ENCODE measurements around the gene ZC2HC1C. TPM values are rescaled to one million over a fixed set of nuclear protein-coding genes. Genes with fewer than 3 reads are reported as not detected.

The ZC2HC1C gene
- total RNA-seq, 1 donor from 2014 or later, result 3.2 TPM

DNA sequence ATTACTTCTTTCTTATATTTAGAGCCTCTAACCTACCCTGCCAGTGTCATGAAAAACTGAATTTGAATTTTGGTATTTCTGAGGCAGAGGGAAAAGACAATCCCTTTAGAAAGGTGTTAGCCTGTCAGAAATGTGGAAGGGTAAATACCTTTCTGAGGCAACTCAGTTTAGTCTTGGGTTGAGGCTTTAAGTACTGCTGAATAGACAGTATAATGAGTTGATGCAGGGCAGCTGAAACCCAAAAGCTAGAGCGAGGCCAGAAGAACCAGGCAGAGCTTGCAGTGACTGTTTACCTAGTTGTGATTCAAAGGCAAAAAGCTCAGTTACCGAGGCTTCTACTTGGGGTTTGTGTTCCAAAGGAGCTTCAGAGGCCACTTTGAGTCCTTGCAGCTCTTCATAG is 18.7 kb downstream of the ZC2HC1C start:
- Mint-ChIP-seq H3K9me3 (ENCODE audit: unreplicated experiment) (no peaks in the 10 kb centered on the region), H3K27me3 (ENCODE audit: unreplicated experiment) (no peaks in the 10 kb centered on the region), H3K27ac (ENCODE audit: unreplicated experiment) (no peak overlapping the region), H3K4me1 (ENCODE audit: low read depth, unreplicated experiment) (no peaks in the 10 kb centered on the region), H3K4me3 (ENCODE audit: unreplicated experiment) (no peak overlapping the region), H3K36me3 (ENCODE audit: unreplicated experiment) (no peaks in the 10 kb centered on the region)
- TF ChIP-seq, protein P1, sequence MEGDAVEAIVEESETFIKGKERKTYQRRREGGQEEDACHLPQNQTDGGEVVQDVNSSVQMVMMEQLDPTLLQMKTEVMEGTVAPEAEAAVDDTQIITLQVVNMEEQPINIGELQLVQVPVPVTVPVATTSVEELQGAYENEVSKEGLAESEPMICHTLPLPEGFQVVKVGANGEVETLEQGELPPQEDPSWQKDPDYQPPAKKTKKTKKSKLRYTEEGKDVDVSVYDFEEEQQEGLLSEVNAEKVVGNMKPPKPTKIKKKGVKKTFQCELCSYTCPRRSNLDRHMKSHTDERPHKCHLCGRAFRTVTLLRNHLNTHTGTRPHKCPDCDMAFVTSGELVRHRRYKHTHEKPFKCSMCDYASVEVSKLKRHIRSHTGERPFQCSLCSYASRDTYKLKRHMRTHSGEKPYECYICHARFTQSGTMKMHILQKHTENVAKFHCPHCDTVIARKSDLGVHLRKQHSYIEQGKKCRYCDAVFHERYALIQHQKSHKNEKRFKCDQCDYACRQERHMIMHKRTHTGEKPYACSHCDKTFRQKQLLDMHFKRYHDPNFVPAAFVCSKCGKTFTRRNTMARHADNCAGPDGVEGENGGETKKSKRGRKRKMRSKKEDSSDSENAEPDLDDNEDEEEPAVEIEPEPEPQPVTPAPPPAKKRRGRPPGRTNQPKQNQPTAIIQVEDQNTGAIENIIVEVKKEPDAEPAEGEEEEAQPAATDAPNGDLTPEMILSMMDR (IDR thresholded peaks at IDR 0.05; ENCODE audit: partially characterized antibody, unreplicated experiment), result no peak
- no peak for DNase-seq

DNA sequence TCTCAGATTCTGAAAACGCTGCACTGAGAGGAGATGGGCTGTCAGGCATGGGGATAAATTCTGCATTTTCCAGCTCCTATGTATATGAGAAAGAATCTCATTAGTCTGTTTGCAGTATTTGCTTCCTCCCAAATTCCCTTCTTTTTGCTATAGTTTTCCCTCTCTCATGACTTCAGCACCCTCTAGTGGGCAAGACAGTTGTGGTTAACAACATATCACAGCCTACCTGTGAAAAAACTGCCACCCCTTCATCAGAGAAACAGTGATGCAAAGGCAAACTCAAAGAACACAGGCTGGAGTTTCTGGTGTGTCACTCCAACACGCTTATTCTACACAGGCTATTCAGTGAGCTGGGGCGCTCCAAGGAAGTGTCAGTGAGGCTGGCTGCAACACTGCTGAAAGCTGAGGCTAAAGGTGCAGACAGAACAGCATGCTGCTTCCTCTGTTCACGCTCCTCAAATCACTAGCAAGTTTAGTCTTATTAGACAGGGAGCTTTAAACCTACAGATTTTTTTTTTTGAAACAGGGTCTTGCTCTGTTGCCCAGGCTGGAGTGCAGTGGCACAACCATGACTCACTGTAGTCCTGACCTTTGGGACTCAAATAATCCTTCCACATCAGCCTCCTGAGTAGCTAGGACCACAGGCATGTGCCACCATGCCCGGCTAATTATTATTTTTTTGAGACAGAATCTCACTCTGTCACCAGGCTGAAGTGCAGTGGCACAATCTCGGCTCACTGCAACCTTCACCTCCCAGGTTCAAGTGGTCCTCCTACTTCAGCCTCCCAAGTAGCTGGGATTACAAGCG is 19.3 kb downstream of the ZC2HC1C start:
- H3K4me3 Mint-ChIP-seq (ENCODE audit: unreplicated experiment), result no peak overlapping the region
- H3K9me3 Mint-ChIP-seq (ENCODE audit: unreplicated experiment), result no peaks in the 10 kb centered on the region
- TF ChIP-seq, protein P1 (IDR thresholded peaks at IDR 0.05; ENCODE audit: partially characterized antibody, unreplicated experiment), result peak; percentile 72
- no peaks in the 10 kb centered on the region for H3K4me1 Mint-ChIP-seq (ENCODE audit: low read depth, unreplicated experiment)
- H3K36me3 Mint-ChIP-seq (ENCODE audit: unreplicated experiment), result no peaks in the 10 kb centered on the region
- no peaks in the 10 kb centered on the region for H3K27me3 Mint-ChIP-seq (ENCODE audit: unreplicated experiment)
- no peak overlapping the region for H3K27ac Mint-ChIP-seq (ENCODE audit: unreplicated experiment)
- DNase-seq, result peak; percentile 22

DNA sequence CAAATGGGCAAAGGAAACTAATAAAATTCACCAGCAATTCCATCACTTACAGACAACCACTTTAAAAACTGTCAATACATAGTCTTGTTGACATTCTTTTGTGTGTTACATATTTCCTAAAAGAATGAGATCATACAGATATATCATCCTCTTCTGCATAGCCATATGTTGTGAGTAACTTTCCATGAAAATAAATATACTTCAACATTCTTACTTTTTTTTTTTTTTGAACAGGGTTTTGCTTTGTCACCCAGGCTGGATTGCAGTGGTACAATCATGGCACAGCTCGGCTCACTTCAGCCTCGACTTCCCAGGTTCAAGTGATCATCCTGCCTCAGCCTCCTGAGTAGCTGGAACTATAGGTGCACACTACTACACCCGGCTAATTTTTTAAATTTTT is 20.9 kb downstream of the ZC2HC1C start:
- no peak for DNase-seq
- TF ChIP-seq, protein P1 (IDR thresholded peaks at IDR 0.05; ENCODE audit: partially characterized antibody, unreplicated experiment), result no peak
- no peaks in the 10 kb centered on the region for H3K27me3 Mint-ChIP-seq (ENCODE audit: unreplicated experiment)
- no peaks in the 10 kb centered on the region for H3K36me3 Mint-ChIP-seq (ENCODE audit: unreplicated experiment)
- H3K4me3 Mint-ChIP-seq (ENCODE audit: unreplicated experiment), result no peak overlapping the region
- no peak overlapping the region for H3K27ac Mint-ChIP-seq (ENCODE audit: unreplicated experiment)
- H3K9me3 Mint-ChIP-seq (ENCODE audit: unreplicated experiment), result no peaks in the 10 kb centered on the region
- no peaks in the 10 kb centered on the region for H3K4me1 Mint-ChIP-seq (ENCODE audit: low read depth, unreplicated experiment)

DNA sequence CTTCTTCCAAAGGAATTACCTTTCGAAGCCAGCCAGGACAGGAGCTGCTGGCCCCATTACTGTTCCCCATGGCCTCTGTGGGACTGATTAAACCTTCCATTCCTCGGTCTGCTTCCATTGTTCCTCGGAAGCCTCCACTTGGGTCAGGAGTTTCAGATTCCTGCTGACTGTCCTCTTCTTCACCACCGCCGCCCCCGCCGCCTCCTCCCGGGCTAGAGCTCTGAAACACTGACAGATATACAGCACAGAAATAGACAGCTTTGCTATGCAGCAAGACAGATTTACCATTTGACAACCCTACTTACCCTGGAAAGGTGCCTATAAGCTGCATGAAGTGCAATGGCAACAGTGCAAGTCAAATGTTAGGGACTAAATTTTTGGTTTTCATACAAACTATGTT is 21.8 kb downstream of the ZC2HC1C start:
- no peaks in the 10 kb centered on the region for H3K9me3 Mint-ChIP-seq (ENCODE audit: unreplicated experiment)
- DNase-seq, result no peak
- no peaks in the 10 kb centered on the region for H3K36me3 Mint-ChIP-seq (ENCODE audit: unreplicated experiment)
- H3K4me1 Mint-ChIP-seq (ENCODE audit: low read depth, unreplicated experiment), result no peaks in the 10 kb centered on the region
- H3K27ac Mint-ChIP-seq (ENCODE audit: unreplicated experiment), result no peak overlapping the region
- H3K4me3 Mint-ChIP-seq (ENCODE audit: unreplicated experiment), result no peak overlapping the region
- H3K27me3 Mint-ChIP-seq (ENCODE audit: unreplicated experiment), result no peaks in the 10 kb centered on the region
- TF ChIP-seq, protein P1 (IDR thresholded peaks at IDR 0.05; ENCODE audit: partially characterized antibody, unreplicated experiment), result no peak

DNA sequence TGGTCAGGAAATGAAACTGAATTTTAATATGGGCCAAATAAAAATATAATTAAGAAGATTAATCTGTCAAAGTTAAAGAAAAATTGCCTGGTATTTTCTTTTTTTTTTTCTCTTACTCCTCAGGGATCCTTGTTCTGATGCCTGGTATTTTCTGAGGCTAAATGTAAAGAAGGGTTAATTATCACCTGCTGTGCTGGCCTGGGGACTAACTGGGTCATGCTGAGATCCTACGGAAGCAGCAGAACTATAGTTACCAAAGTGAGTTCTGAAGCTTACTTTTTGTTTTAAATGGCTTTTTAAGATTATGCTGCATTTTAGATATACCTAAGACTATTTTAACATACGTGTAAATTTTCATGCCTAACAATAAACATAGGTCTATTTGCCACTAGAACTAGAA is 23.3 kb downstream of the ZC2HC1C start:
- Mint-ChIP-seq H3K4me3 (ENCODE audit: unreplicated experiment) (no peak overlapping the region), H3K4me1 (ENCODE audit: low read depth, unreplicated experiment) (no peaks in the 10 kb centered on the region), H3K9me3 (ENCODE audit: unreplicated experiment) (no peaks in the 10 kb centered on the region), H3K27me3 (ENCODE audit: unreplicated experiment) (no peaks in the 10 kb centered on the region), H3K27ac (ENCODE audit: unreplicated experiment) (no peak overlapping the region), H3K36me3 (ENCODE audit: unreplicated experiment) (no peaks in the 10 kb centered on the region)
- TF ChIP-seq, protein P1 (IDR thresholded peaks at IDR 0.05; ENCODE audit: partially characterized antibody, unreplicated experiment), result no peak
- no peak for DNase-seq

All from glutamatergic neuron (in vitro differentiated cells).